GM11168 (cell line): Measurements from ENCODE around the gene AVPR2.

Experiments
- in situ Hi-C: fragments of 300-500 bp; cut with MboI; formaldehyde crosslinking; loops from one replicate; pipeline ENCODE4 v1.12.0; 2022; ENCODE audit warnings: low sequenced_read_pairs; ENCODE audit not compliant: unreplicated experiment

AVPR2 gene

GRCh38 chrX:153884590-153884989 is 19.9 kb upstream of the AVPR2 start:
- in situ Hi-C loops, result no loop called here

GRCh38 chrX:153885208-153885787 is 19.2 kb upstream of the AVPR2 start:
- in situ Hi-C loops, result no loop called here

GRCh38 chrX:153885968-153886903 is 18.2 kb upstream of the AVPR2 start, which contains the start of gene L1CAM:
L1CAM (minus strand) TSS chrX:153886173; CDS start chrX:153875836, 10,337 bp downstream.
- in situ Hi-C loops, result no loop called here

- in situ Hi-C loops, result no loop called here
Observed at GRCh38 chrX:153886915-153887314, 17.6 kb upstream of the AVPR2 start.

- in situ Hi-C loops, result no loop called here
Observed at GRCh38 chrX:153887385-153887784, 17.1 kb upstream of the AVPR2 start.

- in situ Hi-C loops, result no loop called here
Observed at GRCh38 chrX:153888344-153888743, 16.1 kb upstream of the AVPR2 start.

GRCh38 chrX:153889123-153889522 is 15.3 kb upstream of the AVPR2 start:
- in situ Hi-C loops, result no loop called here

- in situ Hi-C loops, result no loop called here
Observed at GRCh38 chrX:153897899-153898298, 6.6 kb upstream of the AVPR2 start.

GRCh38 chrX:153900831-153901752 is 3.4 kb upstream of the AVPR2 start:
- in situ Hi-C loops, result no loop called here

GRCh38 chrX:153901753-153902140 is 2.7 kb upstream of the AVPR2 start:
- in situ Hi-C loops, result no loop called here

- in situ Hi-C loops, result no loop called here
Observed at GRCh38 chrX:153902385-153902784, 2.1 kb upstream of the AVPR2 start.

GRCh38 chrX:153903238-153903980 is 1.1 kb upstream of the AVPR2 start:
- in situ Hi-C loops, result no loop called here

- in situ Hi-C loops, result no loop called here
Observed at GRCh38 chrX:153905481-153906095, 1.1 kb downstream of the AVPR2 start.

- in situ Hi-C loops, result no loop called here
Observed at GRCh38 chrX:153906126-153906917, 1.8 kb downstream of the AVPR2 start.

- in situ Hi-C loops, result no loop called here
Observed at GRCh38 chrX:153907456-153907855, 3.0 kb downstream of the AVPR2 start.

GRCh38 chrX:153908219-153908860 is 3.9 kb downstream of the AVPR2 start:
- in situ Hi-C loops, result no loop called here

GRCh38 chrX:153909024-153909979 is 4.8 kb downstream of the AVPR2 start:
- in situ Hi-C loops, result no loop called here
